Measurements from ENCODE around the gene FLNC. TPM values are rescaled to one million over a fixed set of nuclear protein-coding genes. Genes with fewer than 3 reads are reported as not detected.

FLNC gene
- polyA plus RNA-seq, 2 of the 4 experiments (the other 2 are of a cell fraction), result 0.43 to 3.4 TPM

- Histone ChIP-seq H3K27ac (no peak overlapping the region), H3K4me1 (peaks cover 4% of the 10 kb centered on the region; the same call in 2 of the 3 replicates), H3K9me3 (no peaks in the 10 kb centered on the region), H3K4me2 (no peak overlapping the region), H3K4me3 (no peak overlapping the region)
- ATAC-seq (no peak), FAIRE-seq (no peak), DNase-seq (ENCODE audit: low read depth in 1 of 2, low spot score in 1 of 2) (no peak)
- ChIA-PET POLR2A (no interaction called here), CTCF (interaction anchor here (1.1 to 3.0 kb wide), 2 partner anchors 9 to 11 kb away, joined by 3 to 11 read pairs; no protein-coding TSS in a partner anchor)
- 87% methylated on average over 6 of the region's 6 CpGs for WGBS (ENCODE audit: missing lambda C conversion rate)
- no peak for TF ChIP-seq CHD2 (IDR thresholded peaks at IDR 0.05; ENCODE audit: low read length, partially characterized antibody)
- TF ChIP-seq FOSL2 (IDR thresholded peaks at IDR 0.05), result no peak
- TF ChIP-seq FOSL2 (CRISPR knock-in tag; IDR thresholded peaks at IDR 0.05), result no peak
Measured at GRCh38 chr7:128894101-128894440, 63.9 kb downstream of the FLNC start.

DNA sequence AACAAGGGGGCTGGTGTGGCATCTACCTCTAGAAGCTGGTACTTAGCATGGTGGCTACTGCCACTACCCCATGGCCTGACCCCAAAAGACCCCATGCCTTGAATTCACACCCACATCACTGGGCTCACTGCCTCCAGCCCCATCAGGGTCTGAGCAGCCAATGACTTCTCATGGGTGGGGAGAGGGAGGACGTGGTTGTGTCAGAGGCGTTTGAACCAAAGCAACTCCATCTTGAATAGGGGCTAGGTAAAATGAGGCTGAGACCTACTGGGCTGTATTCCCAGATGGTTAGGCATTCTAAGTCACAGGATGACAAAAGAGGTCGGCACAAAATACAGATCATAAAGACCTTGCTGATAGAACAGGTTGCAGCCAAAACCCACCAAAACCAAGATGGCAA is 65.1 kb downstream of the FLNC start:
- H3K4me1 ChIP-seq, result peaks cover 4% of the 10 kb centered on the region; the same call in 1 of the 3 replicates
- no peak overlapping the region for H3K4me3 ChIP-seq
- WGBS (ENCODE audit: missing lambda C conversion rate), result 59% methylated on average over 3 of the region's 3 CpGs
- FAIRE-seq, result no peak
- H3K9me3 ChIP-seq, result no peaks in the 10 kb centered on the region
- DNase-seq (ENCODE audit: low read depth in 1 of 2, low spot score in 1 of 2), result no peak
- TF ChIP-seq NPAS2 (CRISPR knock-in tag; IDR thresholded peaks at IDR 0.05; ENCODE audit: borderline replicate concordance) (no peak), KDM5A (IDR thresholded peaks at IDR 0.05) (no peak), POLR2A (IDR thresholded peaks at IDR 0.05; ENCODE audit: low read length) (no peak), FOSL2 (IDR thresholded peaks at IDR 0.05) (no peak), FOSL2 (CRISPR knock-in tag; IDR thresholded peaks at IDR 0.05) (no peak), HDAC2 (IDR thresholded peaks at IDR 0.05) (no peak), SREBF2 (IDR thresholded peaks at IDR 0.05) (no peak), ZFP36 (IDR thresholded peaks at IDR 0.05; ENCODE audit: borderline replicate concordance, partially characterized antibody) (no peak), ZC3H11A (IDR thresholded peaks at IDR 0.05) (no peak), JUNB (IDR thresholded peaks at IDR 0.05) (no peak), POLR2AphosphoS2 (conservative IDR thresholded peaks at IDR 0.05; ENCODE audit: low read length) (no peak), HOXB5 (CRISPR knock-in tag; IDR thresholded peaks at IDR 0.05) (no peak), CHD2 (IDR thresholded peaks at IDR 0.05; ENCODE audit: low read length, partially characterized antibody) (no peak), EHMT2 (IDR thresholded peaks at IDR 0.05; ENCODE audit: low read depth) (no peak), FOXS1 (CRISPR knock-in tag; IDR thresholded peaks at IDR 0.05) (no peak), MAFK (IDR thresholded peaks at IDR 0.05; ENCODE audit: partially characterized antibody) (no peak)
- TF ChIP-seq, protein P1, sequence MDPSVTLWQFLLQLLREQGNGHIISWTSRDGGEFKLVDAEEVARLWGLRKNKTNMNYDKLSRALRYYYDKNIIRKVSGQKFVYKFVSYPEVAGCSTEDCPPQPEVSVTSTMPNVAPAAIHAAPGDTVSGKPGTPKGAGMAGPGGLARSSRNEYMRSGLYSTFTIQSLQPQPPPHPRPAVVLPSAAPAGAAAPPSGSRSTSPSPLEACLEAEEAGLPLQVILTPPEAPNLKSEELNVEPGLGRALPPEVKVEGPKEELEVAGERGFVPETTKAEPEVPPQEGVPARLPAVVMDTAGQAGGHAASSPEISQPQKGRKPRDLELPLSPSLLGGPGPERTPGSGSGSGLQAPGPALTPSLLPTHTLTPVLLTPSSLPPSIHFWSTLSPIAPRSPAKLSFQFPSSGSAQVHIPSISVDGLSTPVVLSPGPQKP (IDR thresholded peaks at IDR 0.05; ENCODE audit: low read depth, low read length), result no peak
- TF ChIP-seq, protein P2, sequence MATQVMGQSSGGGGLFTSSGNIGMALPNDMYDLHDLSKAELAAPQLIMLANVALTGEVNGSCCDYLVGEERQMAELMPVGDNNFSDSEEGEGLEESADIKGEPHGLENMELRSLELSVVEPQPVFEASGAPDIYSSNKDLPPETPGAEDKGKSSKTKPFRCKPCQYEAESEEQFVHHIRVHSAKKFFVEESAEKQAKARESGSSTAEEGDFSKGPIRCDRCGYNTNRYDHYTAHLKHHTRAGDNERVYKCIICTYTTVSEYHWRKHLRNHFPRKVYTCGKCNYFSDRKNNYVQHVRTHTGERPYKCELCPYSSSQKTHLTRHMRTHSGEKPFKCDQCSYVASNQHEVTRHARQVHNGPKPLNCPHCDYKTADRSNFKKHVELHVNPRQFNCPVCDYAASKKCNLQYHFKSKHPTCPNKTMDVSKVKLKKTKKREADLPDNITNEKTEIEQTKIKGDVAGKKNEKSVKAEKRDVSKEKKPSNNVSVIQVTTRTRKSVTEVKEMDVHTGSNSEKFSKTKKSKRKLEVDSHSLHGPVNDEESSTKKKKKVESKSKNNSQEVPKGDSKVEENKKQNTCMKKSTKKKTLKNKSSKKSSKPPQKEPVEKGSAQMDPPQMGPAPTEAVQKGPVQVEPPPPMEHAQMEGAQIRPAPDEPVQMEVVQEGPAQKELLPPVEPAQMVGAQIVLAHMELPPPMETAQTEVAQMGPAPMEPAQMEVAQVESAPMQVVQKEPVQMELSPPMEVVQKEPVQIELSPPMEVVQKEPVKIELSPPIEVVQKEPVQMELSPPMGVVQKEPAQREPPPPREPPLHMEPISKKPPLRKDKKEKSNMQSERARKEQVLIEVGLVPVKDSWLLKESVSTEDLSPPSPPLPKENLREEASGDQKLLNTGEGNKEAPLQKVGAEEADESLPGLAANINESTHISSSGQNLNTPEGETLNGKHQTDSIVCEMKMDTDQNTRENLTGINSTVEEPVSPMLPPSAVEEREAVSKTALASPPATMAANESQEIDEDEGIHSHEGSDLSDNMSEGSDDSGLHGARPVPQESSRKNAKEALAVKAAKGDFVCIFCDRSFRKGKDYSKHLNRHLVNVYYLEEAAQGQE (IDR thresholded peaks at IDR 0.05), result no peak
- H3K4me2 ChIP-seq, result no peak overlapping the region
- no peak for ATAC-seq
- CTCF ChIA-PET, result interaction anchor here (1.1 to 3.0 kb wide), 2 partner anchors 10 to 12 kb away, joined by 3 to 11 read pairs; no protein-coding TSS in a partner anchor
- no peak overlapping the region for H3K27ac ChIP-seq
- POLR2A ChIA-PET, result no interaction called here

DNA sequence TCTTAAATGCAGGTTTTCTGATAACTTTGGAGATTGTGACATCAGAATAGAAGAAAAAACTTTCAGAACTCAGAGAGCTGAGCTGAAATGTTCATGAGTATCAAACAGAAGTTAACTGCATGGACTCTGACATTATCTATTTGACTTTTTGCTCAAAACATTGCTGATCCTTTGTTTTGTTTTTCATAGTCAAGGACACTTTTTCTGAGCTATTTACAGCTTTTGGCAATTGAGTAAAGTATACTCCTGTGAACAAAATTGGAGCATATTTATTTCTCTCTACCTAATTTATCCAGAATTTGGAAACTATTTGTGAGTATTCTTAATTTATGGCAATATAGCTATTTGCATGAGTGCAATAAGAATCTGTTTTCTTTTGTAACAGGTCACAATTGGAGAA is 69.2 kb downstream of the FLNC start:
- ATAC-seq (no peak), FAIRE-seq (no peak), DNase-seq (ENCODE audit: low read depth in 1 of 2, low spot score in 1 of 2) (no peak)
- H3K4me2 ChIP-seq, result no peak overlapping the region
- H3K9me3 ChIP-seq, result no peaks in the 10 kb centered on the region
- POLR2A ChIA-PET, result no interaction called here
- CTCF ChIA-PET, result interaction anchor here (1.1 to 3.5 kb wide), 6 partner anchors 12 to 265 kb away, joined by 3 to 15 read pairs (median 4); no protein-coding TSS in a partner anchor
- no peak for TF ChIP-seq FOSB (CRISPR knock-in tag; IDR thresholded peaks at IDR 0.05)
- TF ChIP-seq RARB (CRISPR knock-in tag; IDR thresholded peaks at IDR 0.05), result no peak
- no peak for TF ChIP-seq JUNB (IDR thresholded peaks at IDR 0.05)
- TF ChIP-seq EHF (CRISPR knock-in tag; IDR thresholded peaks at IDR 0.05), result no peak
- no peak for TF ChIP-seq CBX2 (IDR thresholded peaks at IDR 0.05; ENCODE audit: borderline replicate concordance, low read depth)
- no peak for TF ChIP-seq ZFP36 (IDR thresholded peaks at IDR 0.05; ENCODE audit: borderline replicate concordance, partially characterized antibody)
- TF ChIP-seq, protein P3, sequence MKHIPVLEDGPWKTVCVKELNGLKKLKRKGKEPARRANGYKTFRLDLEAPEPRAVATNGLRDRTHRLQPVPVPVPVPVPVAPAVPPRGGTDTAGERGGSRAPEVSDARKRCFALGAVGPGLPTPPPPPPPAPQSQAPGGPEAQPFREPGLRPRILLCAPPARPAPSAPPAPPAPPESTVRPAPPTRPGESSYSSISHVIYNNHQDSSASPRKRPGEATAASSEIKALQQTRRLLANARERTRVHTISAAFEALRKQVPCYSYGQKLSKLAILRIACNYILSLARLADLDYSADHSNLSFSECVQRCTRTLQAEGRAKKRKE (CRISPR knock-in tag; IDR thresholded peaks at IDR 0.05; ENCODE audit: low read depth), result no peak
- TF ChIP-seq, protein P4, sequence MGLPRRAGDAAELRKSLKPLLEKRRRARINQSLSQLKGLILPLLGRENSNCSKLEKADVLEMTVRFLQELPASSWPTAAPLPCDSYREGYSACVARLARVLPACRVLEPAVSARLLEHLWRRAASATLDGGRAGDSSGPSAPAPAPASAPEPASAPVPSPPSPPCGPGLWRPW (IDR thresholded peaks at IDR 0.05), result no peak
- TF ChIP-seq PHF8 (IDR thresholded peaks at IDR 0.05; ENCODE audit: borderline replicate concordance, low read depth), result no peak
- no peak for TF ChIP-seq CTCF (IDR thresholded peaks at IDR 0.05)
- TF ChIP-seq RNF2 (IDR thresholded peaks at IDR 0.05; ENCODE audit: borderline replicate concordance, low read depth), result no peak
- TF ChIP-seq KDM1A (IDR thresholded peaks at IDR 0.05; ENCODE audit: low read depth), result no peak
- peaks cover 19% of the 10 kb centered on the region; the same call in 2 of the 3 replicates for H3K4me1 ChIP-seq
- no peak overlapping the region for H3K27ac ChIP-seq
- H3K4me3 ChIP-seq, result no peak overlapping the region
